Stimulated activated CD4-positive, alpha-beta T cell treated with anti-CD3 and anti-CD28 coated beads, Interleukin-12 subunit alpha, Interleukin-12 subunit beta, amount 100 ng/mL, for 48 hours (primary cell): Measurements from ENCODE around the gene ASMTL.
"Not testable (repeated sequence)": the region's sequence is repeated elsewhere in the genome, so short reads cannot be mapped to it uniquely, and the experiment has no call there.

Experiments
- DNase-seq, 3 donors: peaks; one replicate each; pipeline ENCODE4 v3.0.0-alpha.2; 2020; ENCODE audit warnings: low read depth in 2 of 3, low spot score in 1 of 3

ASMTL gene

GRCh38 chrX:1405769-1406168 lies 46.9 kb downstream of the ASMTL start:
- DNase-seq = not testable (repeated sequence)

DNA sequence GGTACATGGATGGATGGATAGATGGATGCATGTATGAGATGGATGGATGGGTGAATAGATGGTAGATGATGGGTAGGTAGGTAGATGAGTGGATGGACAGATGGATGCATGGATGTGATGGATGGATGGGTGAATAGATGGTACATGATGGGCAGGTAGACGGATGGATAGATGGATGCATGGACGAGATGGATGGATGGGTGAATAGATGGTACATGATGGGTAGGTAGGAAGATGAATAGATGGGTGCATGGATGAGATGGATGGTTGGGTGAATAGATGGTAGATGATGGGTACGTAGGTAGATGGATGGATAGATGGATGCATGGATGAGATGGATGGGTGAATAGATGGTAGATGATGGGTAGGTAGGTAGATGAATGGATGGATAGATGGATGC lies 48.8 kb downstream of the ASMTL start:
- not testable (repeated sequence) for DNase-seq

DNA sequence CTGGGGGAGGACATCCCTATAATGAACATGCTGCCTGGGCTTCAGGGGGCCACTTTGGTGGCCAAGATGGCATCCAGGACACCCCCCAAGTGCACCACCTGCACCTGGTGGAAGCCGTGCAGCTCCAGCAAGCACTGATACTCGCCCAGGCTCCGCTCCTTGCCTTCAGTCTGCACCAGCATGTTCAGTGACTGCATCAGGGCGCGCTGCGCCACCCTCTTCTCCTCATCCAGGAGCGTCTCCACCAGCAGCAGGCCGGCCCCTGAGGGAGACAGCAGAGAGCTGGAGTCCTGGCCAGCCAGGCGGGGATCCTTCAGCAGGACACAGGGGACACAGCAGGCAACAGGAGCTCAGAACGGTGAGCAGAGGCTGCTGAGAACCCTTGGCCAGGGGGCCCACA lies 49.5 kb downstream of the ASMTL start:
- DNase-seq = no peak

DNA sequence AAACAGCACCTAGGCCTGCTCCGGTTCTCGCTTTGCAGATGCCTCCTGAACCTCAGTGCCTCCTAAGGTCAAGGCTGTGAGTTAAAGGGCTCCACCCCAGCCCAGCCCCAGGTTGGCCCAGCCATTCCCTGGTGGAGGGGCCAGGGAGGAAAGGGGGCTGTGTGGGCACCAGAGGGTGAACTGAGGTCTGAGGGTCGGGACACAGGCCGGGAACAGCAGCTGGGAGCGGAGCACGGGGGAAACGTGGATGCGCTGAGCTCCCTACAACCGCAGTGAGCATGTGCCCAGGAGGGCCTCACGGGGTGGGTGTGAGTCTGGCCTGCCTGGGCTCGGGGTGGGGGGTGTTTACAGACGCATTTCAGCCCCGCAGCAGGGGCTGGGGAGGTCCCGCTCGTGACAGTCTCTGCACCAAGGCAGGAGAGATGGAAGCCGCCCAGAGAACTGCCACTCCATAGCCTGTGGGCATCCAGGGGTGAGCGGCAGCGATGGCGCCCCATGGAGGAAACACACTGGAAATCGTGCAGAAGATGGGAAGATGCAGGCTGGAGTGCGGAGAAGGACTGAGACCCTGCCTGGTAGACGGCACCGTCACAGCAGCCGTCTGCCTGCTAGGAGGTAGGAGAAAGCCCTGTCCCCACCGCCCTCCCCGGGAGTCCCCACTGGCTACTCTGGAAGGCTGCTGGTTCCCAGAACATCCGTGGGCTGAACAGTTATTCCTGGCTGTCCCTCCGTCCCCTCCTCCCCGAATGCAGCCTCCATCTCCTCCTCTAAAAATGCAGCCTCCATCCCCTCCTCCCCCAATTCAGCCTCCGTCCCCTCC lies 50.9 kb downstream of the ASMTL start:
- DNase-seq = no peak

GRCh38 chrX:1400742-1401471 lies 51.8 kb downstream of the ASMTL start:
- DNase-seq = no peak

DNA sequence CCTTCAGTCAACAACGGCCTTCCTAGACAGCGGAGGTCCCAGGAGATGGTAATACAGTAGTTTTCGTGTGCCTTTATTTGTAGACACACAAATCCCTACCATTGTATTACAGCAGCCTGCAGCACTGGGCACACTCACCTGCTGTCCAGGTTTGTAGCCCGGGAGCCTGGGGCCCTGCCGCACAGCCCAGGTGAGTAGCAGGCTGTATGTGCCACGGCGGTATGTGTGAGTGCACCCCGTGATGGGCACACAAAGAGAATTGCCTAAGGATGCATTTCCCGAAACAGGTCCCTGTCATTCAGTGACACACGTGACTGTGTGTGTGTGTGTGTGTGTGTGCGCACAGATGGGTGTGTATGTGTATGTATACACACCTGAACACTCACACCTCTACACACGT lies 52.7 kb downstream of the ASMTL start:
- no peak for DNase-seq

- no peak for DNase-seq
Observed at GRCh38 chrX:1398431-1399340, 54.0 kb downstream of the ASMTL start.

- DNase-seq = no peak
Observed at GRCh38 chrX:1397441-1398270, 55.1 kb downstream of the ASMTL start.

- DNase-seq = no peak
Observed at GRCh38 chrX:1397001-1397400, 55.7 kb downstream of the ASMTL start.

DNA sequence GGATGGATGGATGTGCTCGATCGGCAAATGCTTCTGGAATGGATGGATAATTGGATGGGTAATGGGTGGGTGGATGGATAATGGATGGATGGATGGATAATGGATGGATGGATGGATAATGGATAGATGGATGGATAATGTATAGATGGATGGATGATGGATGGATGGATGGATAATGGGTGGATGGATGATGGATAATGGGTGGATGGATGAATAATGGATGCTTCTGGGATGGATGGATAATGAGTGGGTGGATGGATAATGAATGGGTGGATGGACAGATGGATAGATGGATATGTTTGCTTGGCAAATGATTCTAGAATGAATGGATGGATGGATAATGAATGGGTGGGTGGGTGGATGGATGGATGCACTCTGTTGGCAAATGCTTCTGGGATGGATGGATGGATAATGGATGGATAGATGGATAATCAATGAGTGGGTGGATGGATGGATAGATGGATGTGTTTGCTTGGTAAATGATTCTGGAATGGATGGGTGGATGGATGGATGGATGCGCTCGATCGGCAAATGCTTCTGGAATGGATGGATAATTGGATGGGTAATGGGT lies 57.0 kb downstream of the ASMTL start:
- no peak for DNase-seq

DNA sequence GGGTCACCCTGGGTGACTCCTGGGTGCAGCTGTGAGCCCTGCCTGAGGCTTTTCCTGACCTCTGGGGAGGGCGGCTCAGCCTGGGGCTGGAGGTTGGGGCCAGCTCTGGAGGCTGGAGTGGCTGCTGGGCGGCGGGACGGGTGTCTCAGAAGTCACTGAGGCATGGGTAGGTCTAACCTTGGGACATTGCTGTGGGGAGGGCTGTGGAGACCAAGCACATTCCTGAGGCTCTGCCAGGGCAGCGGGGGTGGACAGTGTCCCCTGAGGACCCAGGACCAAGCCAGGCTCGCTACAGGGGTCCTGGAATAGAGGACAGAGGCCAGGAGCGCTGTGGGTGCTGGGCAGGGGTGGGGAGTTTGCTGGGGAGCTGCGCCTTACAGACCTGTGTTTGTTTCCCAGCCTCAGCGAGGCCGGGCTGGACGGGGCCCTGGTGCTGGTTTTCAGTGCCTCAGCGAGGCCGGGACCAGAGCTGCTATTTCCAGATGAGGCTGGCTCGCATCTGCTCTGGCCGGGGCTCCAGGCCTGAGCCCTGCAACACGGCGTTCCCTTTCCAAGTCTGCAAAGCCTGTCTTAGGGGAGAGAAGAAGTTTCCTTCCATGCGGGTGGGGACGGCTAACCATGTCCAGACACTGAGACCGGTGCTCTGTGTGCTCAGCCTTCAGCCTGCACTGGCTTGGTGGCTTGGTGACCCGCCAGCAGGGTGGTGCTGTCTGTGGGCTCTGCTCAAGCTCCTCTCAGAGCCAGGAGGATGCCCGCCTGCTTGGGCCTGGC lies 57.8 kb downstream of the ASMTL start:
- no peak for DNase-seq

- DNase-seq = no peak
Observed at GRCh38 chrX:1393871-1394615, 58.7 kb downstream of the ASMTL start.

- DNase-seq = peak in 1 of 3 donors; percentile 41
Observed at GRCh38 chrX:1392376-1393068, 60.2 kb downstream of the ASMTL start.

GRCh38 chrX:1391707-1392375 lies 60.9 kb downstream of the ASMTL start, which contains the start of gene SLC25A6:
TSS of gene SLC25A6 (minus strand) at chrX:1392113. CDS start at chrX:1392009, 104 bp downstream.
- DNase-seq = peak; percentile 98 to 100 (median 99)

DNA sequence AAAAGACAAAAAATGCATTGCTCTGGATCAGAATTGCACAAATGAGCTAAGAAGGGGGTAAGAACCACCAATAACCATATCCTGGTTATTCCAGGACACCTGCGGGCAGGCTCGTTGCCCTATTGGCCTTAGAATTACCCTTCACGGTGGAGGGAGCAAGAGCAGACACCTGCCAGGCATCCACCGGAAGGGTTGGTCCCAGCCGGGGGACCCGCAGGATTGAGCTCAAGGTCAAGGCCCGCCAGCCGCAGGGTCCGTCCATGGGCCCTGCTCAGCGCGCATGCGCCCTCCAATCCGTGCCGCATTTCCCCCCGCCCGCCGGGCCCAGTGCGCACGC lies 61.4 kb downstream of the ASMTL start:
- DNase-seq = peak in 2 of 3 donors; percentile 86 to 90

DNA sequence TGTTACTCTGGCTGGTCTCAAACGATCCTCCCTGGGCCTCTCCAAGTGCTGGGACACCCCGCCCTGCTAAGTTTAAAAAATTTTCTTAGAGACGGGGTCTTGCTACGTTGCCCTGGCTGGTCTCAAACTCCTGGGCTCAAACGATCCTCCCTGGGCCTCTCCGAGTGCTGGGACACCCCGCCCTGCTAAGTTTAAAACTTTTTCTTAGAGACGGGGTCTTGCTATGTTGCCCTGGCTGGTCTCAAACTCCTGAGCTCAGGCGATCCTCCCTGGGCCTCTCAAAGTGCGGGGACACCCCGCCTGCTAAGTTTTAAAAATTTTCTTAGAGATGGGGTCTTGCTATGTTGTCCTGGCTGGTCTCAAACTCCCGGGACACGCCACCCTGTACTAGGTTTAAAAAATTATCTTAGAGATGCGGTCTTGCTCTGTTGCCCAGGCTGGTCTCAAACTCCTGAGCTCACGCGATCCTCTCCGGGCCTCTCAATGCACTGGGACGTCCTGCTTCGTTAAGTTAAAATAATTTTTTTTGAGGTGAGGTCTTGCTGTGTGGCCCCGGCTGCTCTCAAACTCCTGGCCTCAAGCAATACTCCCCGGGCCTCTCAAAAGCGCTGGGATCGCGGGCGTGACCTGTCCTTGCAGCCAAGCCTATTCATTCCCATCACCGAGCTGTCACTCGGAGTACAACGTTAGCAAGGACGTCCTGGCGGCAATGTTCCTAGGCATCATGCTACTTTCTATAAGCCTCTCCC lies 61.9 kb downstream of the ASMTL start:
- no peak for DNase-seq

DNA sequence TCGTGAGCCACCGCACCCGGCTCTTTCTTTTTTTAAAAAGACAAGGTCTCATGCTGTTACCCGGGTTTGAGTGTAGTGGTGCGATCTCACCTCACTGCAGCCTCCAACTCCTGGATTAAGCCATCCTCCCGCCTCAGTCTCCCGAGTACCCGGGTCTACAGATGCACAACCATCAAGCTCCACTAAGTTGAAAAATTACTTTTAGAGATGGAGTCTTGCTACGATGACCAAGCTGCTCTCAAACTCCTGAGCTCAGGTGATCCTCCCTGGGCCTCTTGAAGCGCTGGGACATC lies 62.8 kb downstream of the ASMTL start:
- no peak for DNase-seq
